ENCODE results near the gene CRY2. TPM values are rescaled to one million over a fixed set of nuclear protein-coding genes. Genes with fewer than 3 reads are reported as not detected.

Gene CRY2
- total RNA-seq, 4 donors from 2014 or later, result 42.2 to 73.6 (median 50.2) TPM

DNA sequence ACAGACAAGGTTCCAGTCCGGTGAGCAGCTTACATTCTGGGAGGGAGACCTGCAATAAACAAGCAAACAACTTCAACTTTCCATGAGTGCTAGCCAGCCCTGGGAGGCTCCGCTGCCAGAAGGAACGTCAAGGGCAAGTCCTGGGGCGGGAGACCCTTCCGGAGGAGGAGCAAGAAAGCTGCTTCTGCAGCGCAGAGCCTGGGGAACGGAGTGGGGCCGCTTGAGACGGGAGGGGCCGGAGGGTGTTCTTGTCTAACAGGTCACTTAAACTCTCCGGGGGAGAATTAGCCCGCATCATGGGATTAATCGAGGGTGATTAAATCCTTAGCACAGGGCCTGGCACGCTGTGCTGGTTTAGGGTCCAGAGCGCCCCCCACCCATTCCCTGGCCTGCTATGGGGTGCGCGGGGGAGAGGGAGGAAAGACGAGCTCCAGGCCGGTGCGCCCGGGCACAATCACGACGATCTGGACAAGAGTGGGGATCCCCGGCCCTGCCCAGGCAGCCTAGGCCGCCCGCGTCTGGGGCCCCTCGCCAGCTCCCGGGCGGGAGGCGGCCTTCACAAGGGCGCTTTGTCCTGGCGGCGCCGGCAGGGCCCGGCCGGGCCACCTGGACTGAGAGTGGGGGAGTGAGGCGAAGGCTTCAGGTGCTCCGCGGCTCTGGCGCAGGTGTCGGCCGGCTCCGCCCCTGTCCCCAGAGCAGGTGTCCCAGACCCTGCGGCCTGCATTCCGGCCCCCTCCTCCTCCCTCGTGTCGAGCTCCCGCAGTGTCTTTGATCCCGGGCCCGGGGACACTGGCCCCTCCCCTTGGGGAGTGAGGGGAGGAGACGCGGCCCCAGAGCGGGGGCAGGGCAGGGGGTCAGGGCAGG lies 74.5 kb downstream of the CRY2 start:
- Histone ChIP-seq H3K9me3 (no peaks in the 10 kb centered on the region), H3K36me3 (no peaks in the 10 kb centered on the region), H3K4me1 (peaks cover 11 to 27% (median 24%) of the 10 kb centered on the region in 4 donors), H3K27ac (peak overlapping the region in 2 of 4 donors; percentile 21 to 29), H3K4me3 (peak overlapping the region; percentile 13 to 56 (median 38)), H3K27me3 (peaks cover 35% of the 10 kb centered on the region)
- intact Hi-C loops (cut with DNase I; ENCODE audit: low total_unique reads) (no loop called here), in situ Hi-C loops (cut with MboI; ENCODE audit: low pct_ligation_motif_present in 1 of 4, low pct_unique_long_range_greater_than_20kb in 1 of 4, low sequenced_read_pairs in 3 of 4) (no loop called here)
- DNase-seq, result peak; percentile 53
- WGBS, 2 donors (ENCODE audit: low coverage in 1 of 2), result 33 to 40% methylated on average over 6 to 40 of the region's 54 CpGs
- TF ChIP-seq CTCF (IDR thresholded peaks at IDR 0.05) (no peak), EP300 (IDR thresholded peaks at IDR 0.05; ENCODE audit: low read depth) (no peak), POLR2AphosphoS5 (IDR thresholded peaks at IDR 0.05) (no peak), POLR2A (IDR thresholded peaks at IDR 0.05) (no peak)

- peak; percentile 45 for DNase-seq
- H3K9me3 ChIP-seq, result no peaks in the 10 kb centered on the region
- in situ Hi-C loops (cut with MboI; ENCODE audit: low pct_ligation_motif_present in 1 of 4, low pct_unique_long_range_greater_than_20kb in 1 of 4, low sequenced_read_pairs in 3 of 4) (no loop called here), intact Hi-C loops (cut with DNase I; ENCODE audit: low total_unique reads) (no loop called here)
- 5% methylated on average over 29 of the region's 73 CpGs; no CpG with 5 or more reads in 1 of the 2 donors for WGBS, 2 donors (ENCODE audit: low coverage in 1 of 2)
- H3K4me3 ChIP-seq, result peak within 1 kb of the TSS; percentile 19 to 56 (median 38)
- peaks cover 35% of the 10 kb centered on the region for H3K27me3 ChIP-seq
- peaks cover 7 to 21% (median 18%) of the 10 kb centered on the region in 4 donors for H3K4me1 ChIP-seq
- H3K36me3 ChIP-seq, result no peaks in the 10 kb centered on the region
- no peak for TF ChIP-seq EP300 (IDR thresholded peaks at IDR 0.05; ENCODE audit: low read depth)
- no peak for TF ChIP-seq CTCF (IDR thresholded peaks at IDR 0.05)
- no peak for TF ChIP-seq POLR2AphosphoS5 (IDR thresholded peaks at IDR 0.05)
- TF ChIP-seq POLR2A (IDR thresholded peaks at IDR 0.05), result no peak
- peak within 1 kb of the TSS in 2 of 4 donors; percentile 21 to 29 for H3K27ac ChIP-seq
Measured at GRCh38 chr11:45922425-45923082, 75.3 kb downstream of the CRY2 start, which contains the start of gene LARGE2. TSS of gene LARGE2 (plus strand) at chr11:45922656. CDS start at chr11:45922883, 227 bp downstream.

- in situ Hi-C loops (cut with MboI; ENCODE audit: low pct_ligation_motif_present in 1 of 4, low pct_unique_long_range_greater_than_20kb in 1 of 4, low sequenced_read_pairs in 3 of 4) (no loop called here), intact Hi-C loops (cut with DNase I; ENCODE audit: low total_unique reads) (no loop called here)
- TF ChIP-seq POLR2AphosphoS5 (IDR thresholded peaks at IDR 0.05) (no peak), POLR2A (IDR thresholded peaks at IDR 0.05) (no peak), EP300 (IDR thresholded peaks at IDR 0.05; ENCODE audit: low read depth) (no peak), CTCF (IDR thresholded peaks at IDR 0.05) (no peak)
- whole genome bisulfite sequencing, 2 donors (ENCODE audit: low coverage in 1 of 2), result 88 to 95% methylated on average over 4 to 22 of the region's 22 CpGs
- no peak overlapping the region for H3K4me3 ChIP-seq
- no peak overlapping the region for H3K27ac ChIP-seq
- peak; percentile 6 for DNase-seq
- no peaks in the 10 kb centered on the region for H3K36me3 ChIP-seq
- no peaks in the 10 kb centered on the region for H3K9me3 ChIP-seq
- H3K27me3 ChIP-seq, result peaks cover 35% of the 10 kb centered on the region
- peaks cover 7 to 18% (median 17%) of the 10 kb centered on the region in 4 donors for H3K4me1 ChIP-seq
Measured at GRCh38 chr11:45924036-45924915, 77.0 kb downstream of the CRY2 start.
